Endothelial cell of umbilical vein (primary cell): ENCODE results near the gene LTF.

Experiments
- MYC ChIP-seq: IDR thresholded peaks from one replicate; pipeline ENCODE4 v1.6.1; 2011; ENCODE audit warnings: mild to moderate bottlenecking, low read depth, low read length
- POLR2A ChIP-seq: IDR thresholded peaks from 2 replicates; pipeline ENCODE4 v1.6.1; 2012; ENCODE audit warnings: low read depth, mild to moderate bottlenecking, control low read depth, low read length
- POLR2AphosphoS5 ChIP-seq: IDR thresholded peaks from 2 replicates; pipeline ENCODE4 v1.6.1; 2012; ENCODE audit warnings: low read depth, mild to moderate bottlenecking, control low read depth, low read length, moderate library complexity; ENCODE audit not compliant: insufficient read depth
- TF ChIP-seq, protein P1 (sequence below), 2 donors: IDR thresholded peaks; 1 replicate in 1 of 2; 2 replicates in 1 of 2; pipeline ENCODE4 v1.5.1; 2011; ENCODE audit warnings: low read length in 2 of 2, mild to moderate bottlenecking in 2 of 2, moderate library complexity in 2 of 2, control low read depth in 1 of 2, inconsistent platforms in 1 of 2, low read depth in 1 of 2; ENCODE audit not compliant: insufficient read depth in 1 of 2; ENCODE audit errors: extremely low read depth in 1 of 2

GRCh38 chr3:46477145-46477544 lies 12.4 kb upstream of the LTF start:
- TF ChIP-seq, protein P1, sequence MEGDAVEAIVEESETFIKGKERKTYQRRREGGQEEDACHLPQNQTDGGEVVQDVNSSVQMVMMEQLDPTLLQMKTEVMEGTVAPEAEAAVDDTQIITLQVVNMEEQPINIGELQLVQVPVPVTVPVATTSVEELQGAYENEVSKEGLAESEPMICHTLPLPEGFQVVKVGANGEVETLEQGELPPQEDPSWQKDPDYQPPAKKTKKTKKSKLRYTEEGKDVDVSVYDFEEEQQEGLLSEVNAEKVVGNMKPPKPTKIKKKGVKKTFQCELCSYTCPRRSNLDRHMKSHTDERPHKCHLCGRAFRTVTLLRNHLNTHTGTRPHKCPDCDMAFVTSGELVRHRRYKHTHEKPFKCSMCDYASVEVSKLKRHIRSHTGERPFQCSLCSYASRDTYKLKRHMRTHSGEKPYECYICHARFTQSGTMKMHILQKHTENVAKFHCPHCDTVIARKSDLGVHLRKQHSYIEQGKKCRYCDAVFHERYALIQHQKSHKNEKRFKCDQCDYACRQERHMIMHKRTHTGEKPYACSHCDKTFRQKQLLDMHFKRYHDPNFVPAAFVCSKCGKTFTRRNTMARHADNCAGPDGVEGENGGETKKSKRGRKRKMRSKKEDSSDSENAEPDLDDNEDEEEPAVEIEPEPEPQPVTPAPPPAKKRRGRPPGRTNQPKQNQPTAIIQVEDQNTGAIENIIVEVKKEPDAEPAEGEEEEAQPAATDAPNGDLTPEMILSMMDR (IDR thresholded peaks at IDR 0.05; ENCODE audit: extremely low read depth in 1 of 2, insufficient read depth in 1 of 2, low read depth in 1 of 2, low read length in 2 of 2): no peak
- TF ChIP-seq POLR2AphosphoS5: no peak
- no peak for TF ChIP-seq POLR2A
- no peak for TF ChIP-seq MYC
